WERI-Rb-1 (cell line): ENCODE results near the gene INTS1.

ENCODE experiments used
- DNase-seq: peaks from one replicate; pipeline ENCODE4 v3.0.0-alpha.2; 2020
- H3K27ac ChIP-seq: fragments of 250-450 bp; sonication (Bioruptor Pico); 2 replicates; pipeline ENCODE4 v1.5.1; 2020; ENCODE audit warnings: mild to moderate bottlenecking, moderate library complexity
- H3K27me3 ChIP-seq: fragments of 250-450 bp; sonication (Bioruptor Pico); 2 replicates; pipeline ENCODE4 v1.5.1; 2021; ENCODE audit warnings: mild to moderate bottlenecking, low read depth, moderate library complexity; ENCODE audit not compliant: insufficient read depth, severe bottlenecking
- H3K36me3 ChIP-seq: fragments of 250-450 bp; sonication (Bioruptor Pico); 2 replicates; pipeline ENCODE4 v1.5.1; 2020; ENCODE audit warnings: mild to moderate bottlenecking, moderate library complexity
- H3K4me3 ChIP-seq: 2 replicates; pipeline ENCODE4 v1.5.1; 2011; ENCODE audit warnings: low read depth, mild to moderate bottlenecking, control low read depth, low read length
- H3K9me3 ChIP-seq: fragments of 250-450 bp; sonication (Bioruptor Pico); 2 replicates; pipeline ENCODE4 v1.5.1; 2021; ENCODE audit warnings: mild to moderate bottlenecking, moderate library complexity; ENCODE audit not compliant: severe bottlenecking
- TF ChIP-seq, protein P1 (sequence below): IDR thresholded peaks from 2 replicates; pipeline ENCODE4 v1.5.1; 2011; ENCODE audit warnings: low read depth, mild to moderate bottlenecking, control low read depth, inconsistent platforms, low read length

Gene INTS1

DNA sequence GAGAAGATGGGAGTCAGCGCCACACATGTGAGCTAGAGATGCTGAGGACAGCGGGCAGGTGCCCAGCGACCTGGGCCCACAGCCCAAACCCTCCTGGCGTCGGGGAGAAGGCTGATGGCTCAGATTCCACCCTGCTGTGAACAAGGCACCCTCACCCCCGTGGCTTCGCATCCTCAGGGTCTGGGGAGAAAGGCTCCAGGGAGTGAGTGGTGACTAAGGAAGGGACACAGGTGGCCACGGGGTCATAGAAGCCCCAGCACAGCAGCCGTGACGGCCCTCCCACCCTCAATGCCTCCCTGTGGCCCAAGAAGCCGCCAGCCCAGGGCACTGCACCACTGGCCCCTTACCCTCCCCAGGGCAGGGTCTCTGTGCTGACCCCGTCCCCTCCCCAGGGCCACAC lies 19.6 kb downstream of the INTS1 start:
- TF ChIP-seq, protein P1, sequence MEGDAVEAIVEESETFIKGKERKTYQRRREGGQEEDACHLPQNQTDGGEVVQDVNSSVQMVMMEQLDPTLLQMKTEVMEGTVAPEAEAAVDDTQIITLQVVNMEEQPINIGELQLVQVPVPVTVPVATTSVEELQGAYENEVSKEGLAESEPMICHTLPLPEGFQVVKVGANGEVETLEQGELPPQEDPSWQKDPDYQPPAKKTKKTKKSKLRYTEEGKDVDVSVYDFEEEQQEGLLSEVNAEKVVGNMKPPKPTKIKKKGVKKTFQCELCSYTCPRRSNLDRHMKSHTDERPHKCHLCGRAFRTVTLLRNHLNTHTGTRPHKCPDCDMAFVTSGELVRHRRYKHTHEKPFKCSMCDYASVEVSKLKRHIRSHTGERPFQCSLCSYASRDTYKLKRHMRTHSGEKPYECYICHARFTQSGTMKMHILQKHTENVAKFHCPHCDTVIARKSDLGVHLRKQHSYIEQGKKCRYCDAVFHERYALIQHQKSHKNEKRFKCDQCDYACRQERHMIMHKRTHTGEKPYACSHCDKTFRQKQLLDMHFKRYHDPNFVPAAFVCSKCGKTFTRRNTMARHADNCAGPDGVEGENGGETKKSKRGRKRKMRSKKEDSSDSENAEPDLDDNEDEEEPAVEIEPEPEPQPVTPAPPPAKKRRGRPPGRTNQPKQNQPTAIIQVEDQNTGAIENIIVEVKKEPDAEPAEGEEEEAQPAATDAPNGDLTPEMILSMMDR = no peak
- Histone ChIP-seq H3K9me3 (no peaks in the 10 kb centered on the region), H3K36me3 (peaks cover 58% of the 10 kb centered on the region), H3K27me3 (no peaks in the 10 kb centered on the region), H3K4me3 (no peak overlapping the region), H3K27ac (no peak overlapping the region)
- no peak for DNase-seq

DNA sequence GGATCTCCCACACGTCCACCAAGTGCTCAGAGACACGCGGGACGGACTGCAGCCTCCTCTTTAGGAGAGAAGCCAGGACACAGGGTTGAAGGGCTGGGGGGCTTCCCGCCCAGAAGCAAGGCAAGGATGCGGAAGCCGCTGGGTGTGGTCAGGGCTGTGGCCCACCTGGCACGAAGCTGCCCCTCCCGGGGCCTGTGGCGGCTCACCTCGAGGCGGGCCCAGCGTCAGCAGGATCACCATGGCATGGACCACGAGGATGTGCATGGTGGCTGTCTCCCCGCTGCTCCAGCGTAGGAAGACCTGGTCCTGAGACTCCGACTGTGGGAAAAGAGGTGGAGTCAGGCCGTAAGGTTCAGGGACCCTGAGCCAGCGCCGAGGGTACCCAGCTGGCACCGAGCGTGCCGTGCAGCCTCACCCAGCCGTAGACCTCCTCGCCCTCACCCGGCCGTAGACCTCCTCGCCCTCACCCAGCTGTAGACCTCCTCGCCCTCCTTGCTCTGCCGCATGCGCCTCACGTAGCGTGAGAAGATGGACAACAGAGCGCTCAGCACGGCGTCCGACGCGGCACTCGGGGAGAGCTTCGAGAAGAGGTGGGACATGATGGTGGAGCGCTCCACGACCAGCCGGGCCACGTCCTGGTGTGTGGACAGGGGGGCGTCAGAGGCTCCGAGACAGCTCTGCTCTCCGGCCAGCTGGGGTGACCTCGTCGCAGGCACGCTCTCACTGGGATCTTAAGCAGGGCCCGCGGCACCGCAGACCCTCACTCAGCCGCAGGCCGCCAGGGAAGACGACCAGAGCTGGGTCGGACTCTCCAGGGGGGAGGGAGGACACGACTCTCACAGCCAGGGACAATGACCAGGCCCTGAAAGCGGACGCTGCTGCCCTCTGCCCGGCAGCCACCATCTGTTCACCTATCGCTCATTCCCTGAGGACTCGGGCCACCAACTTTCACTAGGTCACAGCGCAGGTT lies 20.4 kb downstream of the INTS1 start:
- Histone ChIP-seq H3K4me3 (no peak overlapping the region), H3K9me3 (no peaks in the 10 kb centered on the region), H3K27ac (no peak overlapping the region), H3K36me3 (peaks cover 61% of the 10 kb centered on the region), H3K27me3 (no peaks in the 10 kb centered on the region)
- TF ChIP-seq, protein P1 = no peak
- DNase-seq = no peak

DNA sequence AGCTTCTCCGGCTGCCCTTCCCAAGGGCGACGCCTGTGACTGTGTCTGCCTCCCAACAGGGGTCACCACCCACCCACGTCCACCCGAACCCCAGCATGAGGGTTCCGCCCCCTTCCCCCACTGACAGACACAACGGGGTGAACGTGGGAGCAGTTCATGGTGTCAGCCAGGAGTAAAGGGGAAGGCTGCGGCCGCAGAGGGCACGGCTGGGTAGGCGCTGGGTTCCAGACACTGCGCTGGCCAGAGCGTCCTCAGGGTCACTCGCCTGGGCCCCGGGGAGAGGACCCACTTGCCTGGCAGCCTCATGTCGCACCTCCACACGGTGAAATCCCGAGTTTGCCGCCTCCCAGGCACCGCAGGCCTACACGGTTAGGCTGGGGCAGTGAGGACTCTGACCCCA lies 21.1 kb downstream of the INTS1 start:
- H3K9me3 ChIP-seq = no peaks in the 10 kb centered on the region
- H3K4me3 ChIP-seq = no peak overlapping the region
- no peak overlapping the region for H3K27ac ChIP-seq
- peaks cover 67% of the 10 kb centered on the region for H3K36me3 ChIP-seq
- DNase-seq = no peak
- H3K27me3 ChIP-seq = no peaks in the 10 kb centered on the region
- TF ChIP-seq, protein P1 = no peak

DNA sequence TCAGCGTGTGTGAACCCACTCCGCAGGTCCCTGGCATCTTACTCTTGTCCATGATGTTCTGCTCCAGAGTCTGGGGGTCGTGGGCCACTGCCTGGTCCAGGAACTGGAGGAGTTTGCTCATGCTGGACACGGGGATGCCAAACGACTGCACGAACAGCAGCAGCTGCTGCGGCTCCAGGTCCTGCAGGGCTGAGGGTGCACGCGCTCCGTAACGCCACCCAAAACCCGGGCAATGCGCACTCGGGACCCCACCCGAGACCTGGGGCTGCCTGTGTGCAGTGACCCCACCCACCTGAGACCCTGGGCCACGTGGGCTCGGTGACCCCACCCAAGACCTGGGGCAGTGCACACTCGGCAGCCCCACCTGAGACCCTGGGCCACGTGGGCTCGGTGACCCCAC lies 22.9 kb downstream of the INTS1 start:
- no peak for DNase-seq
- Histone ChIP-seq H3K27me3 (no peaks in the 10 kb centered on the region), H3K36me3 (peaks cover 71% of the 10 kb centered on the region), H3K9me3 (no peaks in the 10 kb centered on the region), H3K4me3 (no peak overlapping the region), H3K27ac (no peak overlapping the region)
- TF ChIP-seq, protein P1 = no peak

DNA sequence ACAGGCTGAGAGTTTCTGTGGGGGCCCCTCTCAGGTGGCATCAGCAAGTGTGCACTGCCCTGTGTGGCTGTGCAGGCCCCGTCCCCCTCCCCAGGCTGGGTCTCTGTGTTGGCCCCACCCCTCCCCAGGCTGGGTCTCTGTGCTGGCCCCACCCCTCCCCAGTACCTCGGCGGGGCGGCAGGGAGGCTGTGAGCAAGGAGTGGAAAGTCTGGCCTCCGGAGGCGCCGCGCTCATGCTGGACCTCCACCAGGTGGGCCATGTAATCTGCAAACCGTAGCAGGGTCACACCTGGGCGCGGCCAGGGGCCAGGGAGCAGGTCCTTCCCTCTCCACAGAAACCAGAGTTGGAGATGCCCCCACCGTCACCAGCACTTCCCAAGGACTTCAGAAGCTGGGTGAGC lies 23.5 kb downstream of the INTS1 start:
- no peaks in the 10 kb centered on the region for H3K9me3 ChIP-seq
- peak; percentile 33 for DNase-seq
- no peaks in the 10 kb centered on the region for H3K27me3 ChIP-seq
- TF ChIP-seq, protein P1 = 0 out of 2 replicates have a peak, but pooled peaks have one; percentile 10
- H3K36me3 ChIP-seq = peaks cover 74% of the 10 kb centered on the region
- no peak overlapping the region for H3K4me3 ChIP-seq
- H3K27ac ChIP-seq = no peak overlapping the region
